ENCODE results near the gene FAR2.

DNA sequence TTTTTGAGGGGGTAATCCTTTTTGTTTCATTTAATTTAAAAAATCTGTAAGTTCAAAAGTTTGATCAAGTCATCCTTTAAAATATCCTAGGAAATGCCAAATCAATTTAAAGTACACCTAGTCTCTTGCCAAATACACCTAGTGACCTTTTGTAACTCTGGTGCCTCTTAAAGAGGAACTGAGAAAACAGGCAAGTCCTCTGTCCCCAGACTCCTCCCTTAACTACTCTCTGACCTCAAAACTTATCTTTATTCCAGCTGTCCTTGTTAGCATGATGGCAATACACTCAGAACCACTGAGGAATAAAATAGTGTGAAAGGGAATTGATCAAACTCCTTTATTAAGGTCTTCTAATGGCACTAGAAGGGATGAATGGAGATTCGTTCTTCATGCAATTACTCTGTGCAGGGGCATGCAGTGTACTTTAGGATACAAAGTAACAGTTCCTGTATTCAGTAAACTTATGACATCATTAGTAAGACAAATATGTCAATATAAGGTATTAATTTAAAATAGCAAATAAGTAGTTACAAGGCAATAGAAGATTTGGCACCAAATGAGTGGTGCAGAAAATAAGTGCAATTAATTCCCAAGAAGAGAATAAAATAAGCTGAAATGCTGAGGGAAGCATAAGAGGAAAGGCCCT, 3.3 kb downstream of the FAR2 start:
- TF ChIP-seq, protein P1, sequence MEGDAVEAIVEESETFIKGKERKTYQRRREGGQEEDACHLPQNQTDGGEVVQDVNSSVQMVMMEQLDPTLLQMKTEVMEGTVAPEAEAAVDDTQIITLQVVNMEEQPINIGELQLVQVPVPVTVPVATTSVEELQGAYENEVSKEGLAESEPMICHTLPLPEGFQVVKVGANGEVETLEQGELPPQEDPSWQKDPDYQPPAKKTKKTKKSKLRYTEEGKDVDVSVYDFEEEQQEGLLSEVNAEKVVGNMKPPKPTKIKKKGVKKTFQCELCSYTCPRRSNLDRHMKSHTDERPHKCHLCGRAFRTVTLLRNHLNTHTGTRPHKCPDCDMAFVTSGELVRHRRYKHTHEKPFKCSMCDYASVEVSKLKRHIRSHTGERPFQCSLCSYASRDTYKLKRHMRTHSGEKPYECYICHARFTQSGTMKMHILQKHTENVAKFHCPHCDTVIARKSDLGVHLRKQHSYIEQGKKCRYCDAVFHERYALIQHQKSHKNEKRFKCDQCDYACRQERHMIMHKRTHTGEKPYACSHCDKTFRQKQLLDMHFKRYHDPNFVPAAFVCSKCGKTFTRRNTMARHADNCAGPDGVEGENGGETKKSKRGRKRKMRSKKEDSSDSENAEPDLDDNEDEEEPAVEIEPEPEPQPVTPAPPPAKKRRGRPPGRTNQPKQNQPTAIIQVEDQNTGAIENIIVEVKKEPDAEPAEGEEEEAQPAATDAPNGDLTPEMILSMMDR (IDR thresholded peaks at IDR 0.05) = no peak
- TF ChIP-seq POLR2A (IDR thresholded peaks at IDR 0.05) (no peak), EP300 (IDR thresholded peaks at IDR 0.05) (no peak), POLR2AphosphoS5 (IDR thresholded peaks at IDR 0.05) (no peak)

Measured in upper lobe of left lung (tissue), 4 donors.